NCI-H774 (cell line): Measurements from ENCODE around the gene PREX1.

Source experiments
- DNase-seq: peaks from one replicate; lab custom pipeline; 2025; lab: John Stamatoyannopoulos, UW

PREX1 gene

DNA sequence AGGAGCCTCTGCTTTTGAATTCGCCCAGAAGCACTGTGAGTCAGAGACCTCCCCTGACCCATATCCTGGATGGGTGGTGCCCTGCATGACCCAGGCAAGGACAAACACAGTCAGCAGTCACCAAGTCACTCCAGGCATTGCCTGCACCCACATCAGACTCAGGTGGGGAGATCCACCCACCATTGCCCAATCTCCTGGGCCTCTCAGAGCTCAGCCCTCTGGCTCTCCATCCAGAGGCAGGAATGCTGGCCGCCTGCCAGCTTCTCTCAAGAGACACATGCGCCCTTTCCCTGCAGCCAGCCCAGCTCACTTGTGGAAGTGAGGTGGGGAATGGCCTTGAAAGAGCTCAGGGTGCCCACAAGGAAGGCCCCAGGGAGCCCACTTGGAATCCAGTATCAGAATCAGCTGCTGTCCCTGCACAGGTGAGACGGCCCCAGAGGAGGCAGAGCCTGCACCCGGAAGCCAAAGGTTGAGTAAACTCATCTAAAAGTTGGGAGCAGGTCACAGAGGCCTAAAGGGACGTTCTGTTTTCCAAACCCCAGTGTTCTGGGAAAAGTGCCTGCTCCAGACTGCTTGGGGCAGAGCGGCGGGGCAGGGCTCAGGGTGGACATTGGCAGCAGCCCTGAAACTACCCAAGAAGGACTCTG lies 129.8 kb downstream of the PREX1 start:
- no peak for DNase-seq

GRCh38 chr20:48696671-48697070 lies 131.1 kb downstream of the PREX1 start:
- DNase-seq = no peak

DNA sequence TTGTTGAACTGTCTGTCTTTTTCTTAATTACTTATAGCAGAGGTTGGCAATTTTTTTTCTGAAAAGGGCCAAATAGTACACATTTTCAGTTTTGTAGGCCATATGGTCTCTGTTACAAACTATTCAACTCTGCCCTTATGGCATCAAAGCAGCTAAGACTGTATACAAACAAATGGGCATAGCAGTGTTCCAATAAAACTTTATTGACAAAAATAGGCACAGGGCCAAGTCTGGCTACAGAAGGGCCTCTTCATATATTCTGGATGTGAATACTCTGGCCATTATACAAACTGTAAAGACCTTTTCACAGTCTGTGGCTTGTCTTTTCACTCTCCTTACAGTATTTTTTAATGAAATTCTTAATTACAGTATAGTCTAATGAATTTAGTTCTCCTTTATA lies 132.1 kb downstream of the PREX1 start:
- DNase-seq = no peak

GRCh38 chr20:48695255-48695654 lies 132.5 kb downstream of the PREX1 start:
- no peak for DNase-seq

- no peak for DNase-seq
Observed at GRCh38 chr20:48694381-48694865, 133.4 kb downstream of the PREX1 start.

DNA sequence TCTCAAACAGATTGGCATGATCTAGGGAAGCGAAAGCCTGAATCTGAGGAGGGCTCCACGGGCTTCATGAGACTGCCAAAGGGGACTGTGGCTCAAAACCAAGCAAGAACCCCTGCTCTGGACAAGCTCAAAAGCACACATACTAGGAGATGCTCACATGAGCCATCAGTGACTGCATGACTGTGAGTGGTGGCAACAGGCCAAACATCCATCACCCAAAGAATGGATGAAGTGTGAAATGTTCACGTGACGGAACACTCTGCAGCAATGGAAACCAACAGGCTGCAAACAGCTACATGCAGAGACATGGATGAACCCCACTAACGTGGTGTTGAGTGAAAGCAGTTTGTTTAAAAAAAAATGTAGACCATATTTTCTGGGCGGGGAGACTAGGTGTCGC lies 136.3 kb downstream of the PREX1 start:
- no peak for DNase-seq

DNA sequence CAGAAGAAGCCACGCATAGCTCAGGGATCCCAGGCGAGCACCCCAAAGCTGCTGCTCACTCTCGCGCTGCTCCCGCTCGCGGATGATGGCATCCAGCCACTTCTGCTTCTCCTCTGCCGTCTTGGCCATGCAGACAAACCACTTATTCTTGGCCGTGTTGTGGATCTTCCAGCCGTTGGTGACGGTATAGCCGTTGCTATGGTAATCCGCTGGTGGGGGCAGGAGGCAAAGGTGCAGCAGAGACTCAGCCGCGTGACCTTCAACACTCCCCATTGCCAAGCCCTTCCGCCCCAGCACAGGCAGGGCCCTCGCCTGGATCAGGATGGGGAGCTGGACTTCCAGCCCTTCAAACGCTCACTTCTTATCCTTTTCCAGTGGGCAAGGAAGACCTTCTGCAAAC lies 136.9 kb downstream of the PREX1 start:
- no peak for DNase-seq

DNA sequence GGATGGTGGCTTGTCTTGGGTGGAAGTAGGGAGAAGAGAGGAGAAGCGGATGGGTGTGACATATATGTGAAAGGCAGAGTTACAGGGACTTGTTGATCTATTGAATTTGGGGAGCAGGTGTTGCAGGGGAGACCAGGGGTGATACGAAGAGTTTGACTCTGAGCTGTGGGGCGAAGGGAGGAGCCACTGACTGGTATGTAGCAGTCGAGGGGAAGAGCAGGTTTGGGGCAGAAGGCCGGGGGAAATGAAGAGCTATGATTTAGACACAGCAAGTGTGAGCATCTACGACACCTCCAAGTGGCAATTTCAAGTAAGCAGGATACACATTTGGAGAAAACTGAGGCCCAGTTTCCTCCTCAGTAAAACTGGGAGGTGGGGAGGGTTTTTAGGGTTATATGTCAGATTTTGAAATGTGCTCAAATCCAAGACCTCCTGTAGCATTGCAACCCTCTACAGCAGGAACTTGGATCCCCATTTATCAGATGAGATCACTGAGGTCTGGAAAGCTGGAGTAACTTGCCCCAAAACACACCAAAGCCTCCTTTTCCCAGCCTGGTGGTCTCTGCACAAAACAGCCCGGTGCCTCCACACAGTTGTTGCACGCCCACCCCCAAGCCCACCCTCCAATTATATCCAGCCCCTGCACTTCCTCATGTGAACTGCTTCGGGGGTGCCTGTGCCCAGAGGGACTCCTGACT lies 137.8 kb downstream of the PREX1 start:
- DNase-seq = no peak

DNA sequence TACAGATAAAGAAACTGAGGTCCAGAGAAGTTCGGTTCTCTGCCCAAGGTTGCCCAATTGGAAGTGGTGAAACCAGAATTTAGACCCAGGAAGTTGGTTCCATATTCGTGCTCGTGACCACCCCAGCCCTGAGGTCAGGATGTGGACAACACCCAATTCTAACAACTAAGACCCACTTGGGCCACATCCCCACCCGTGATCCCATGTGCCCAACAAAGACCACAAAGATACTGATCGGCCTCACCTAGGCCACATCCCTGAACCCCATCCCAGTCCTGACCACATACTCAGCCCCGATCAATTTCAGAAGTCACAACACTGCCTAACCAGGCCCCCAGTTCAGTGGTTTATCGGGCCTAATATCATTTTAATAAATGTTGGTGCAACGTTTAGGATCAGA lies 138.4 kb downstream of the PREX1 start:
- no peak for DNase-seq

DNA sequence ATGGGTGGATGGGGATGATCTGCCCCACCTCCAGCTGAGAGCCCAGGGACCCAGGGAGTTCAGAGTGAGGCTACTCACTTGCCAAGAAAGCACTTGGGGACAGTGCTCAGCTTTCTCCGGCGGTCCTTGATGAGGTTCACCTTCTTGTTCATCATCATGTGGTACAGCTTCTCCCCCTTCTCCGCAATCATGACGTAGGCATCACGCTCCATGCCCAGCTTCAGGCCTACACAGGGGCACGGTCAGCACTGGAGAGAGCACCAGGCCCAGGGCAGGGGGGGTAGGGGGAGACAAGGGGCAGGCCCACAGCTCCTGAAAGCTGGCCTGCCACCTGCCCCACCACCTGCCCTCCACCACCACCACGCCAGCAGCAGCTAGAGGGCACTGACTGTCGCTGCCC lies 139.2 kb downstream of the PREX1 start:
- no peak for DNase-seq

DNA sequence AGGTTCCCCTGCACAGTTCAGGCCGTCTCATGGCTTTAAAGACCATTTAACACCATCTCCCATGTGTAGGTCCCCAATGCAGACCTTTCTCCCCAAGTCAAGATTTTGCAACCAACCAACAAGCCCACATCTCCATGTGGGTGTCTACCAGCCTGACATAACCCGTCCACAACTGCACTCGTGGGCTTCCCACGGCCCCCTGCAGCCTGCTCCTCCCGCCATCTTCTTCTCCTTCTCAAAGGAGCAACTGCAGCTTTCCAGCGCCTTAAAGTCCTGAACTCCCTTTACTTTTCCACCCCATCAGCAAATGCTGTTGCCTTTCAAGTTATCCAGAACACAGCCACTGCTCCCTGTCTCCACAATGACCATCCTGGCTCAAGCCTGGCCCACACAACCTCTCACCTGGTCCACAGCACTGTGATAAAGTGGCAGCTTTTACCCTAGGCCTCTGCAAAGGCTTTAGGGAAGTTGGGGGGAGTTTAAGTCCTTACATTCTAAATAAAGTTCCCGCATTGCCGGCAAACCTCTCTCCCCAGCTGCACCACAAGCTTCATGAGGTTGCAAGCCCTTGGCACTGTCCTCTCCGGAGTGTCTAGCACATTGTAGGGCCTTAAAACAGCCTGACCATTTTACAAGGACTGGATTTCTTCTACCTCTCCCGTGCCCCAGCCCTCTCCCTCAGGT lies 140.5 kb downstream of the PREX1 start:
- DNase-seq = no peak

DNA sequence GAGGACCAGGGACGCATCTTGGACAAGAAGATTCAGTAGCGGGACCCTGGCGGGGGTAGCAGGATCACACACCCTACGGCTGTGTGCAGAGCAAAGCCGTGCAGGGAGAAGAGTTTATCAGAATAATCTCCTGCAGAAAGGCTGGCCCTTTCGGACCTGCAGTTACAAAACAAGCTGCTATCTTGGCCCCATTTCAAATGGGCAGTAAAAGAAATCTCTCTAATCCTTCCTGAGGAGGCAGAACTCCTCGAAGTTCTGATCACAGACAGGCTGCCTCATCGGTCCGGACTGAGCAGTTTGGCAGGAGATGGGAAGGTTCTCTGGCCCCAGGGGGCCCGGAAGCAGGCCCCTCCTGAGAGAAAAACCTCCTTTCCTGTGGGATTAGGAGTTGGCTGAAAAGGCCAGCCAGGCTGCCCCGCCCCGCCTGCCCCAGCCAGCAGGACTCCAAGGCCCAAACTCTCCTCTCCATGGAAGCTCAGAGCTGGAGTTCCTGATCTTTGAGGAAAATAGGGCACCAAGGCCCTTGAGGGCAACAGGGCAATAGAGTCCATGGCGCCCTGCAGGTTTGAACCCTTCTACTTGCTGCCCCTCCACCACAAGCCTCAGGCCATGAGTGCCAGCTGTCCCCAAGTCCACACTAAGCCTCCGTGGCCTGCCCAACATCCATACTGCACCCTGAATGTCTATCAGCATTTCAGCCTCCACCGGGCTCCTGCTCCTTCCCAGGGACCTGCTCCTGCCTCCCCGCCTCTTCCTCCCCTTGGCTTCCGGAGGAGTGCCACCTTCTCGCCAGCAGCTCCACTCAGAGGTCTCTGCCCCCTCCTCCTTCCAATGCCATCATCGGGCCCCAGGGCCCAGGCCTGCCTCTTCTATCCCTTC lies 141.3 kb downstream of the PREX1 start:
- DNase-seq = no peak

DNA sequence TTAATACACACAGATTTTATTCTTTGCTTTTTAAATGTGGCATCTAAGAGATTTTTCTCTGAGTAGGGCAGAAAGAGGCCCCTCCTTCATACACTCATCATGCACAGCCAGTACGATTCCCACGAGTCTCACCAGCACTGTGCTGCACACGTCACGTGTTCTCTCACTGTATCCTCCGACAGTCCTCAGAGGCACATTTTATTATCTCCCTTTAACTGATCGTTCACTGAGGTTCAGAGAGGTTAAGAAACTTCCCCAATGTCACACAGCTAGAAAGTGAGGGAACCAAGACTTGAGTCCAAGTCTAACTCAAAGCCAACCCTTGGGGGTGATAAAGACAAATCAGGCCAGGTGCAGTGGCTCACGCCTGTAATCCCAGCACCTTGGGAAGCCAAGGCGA lies 142.5 kb downstream of the PREX1 start:
- DNase-seq = no peak

DNA sequence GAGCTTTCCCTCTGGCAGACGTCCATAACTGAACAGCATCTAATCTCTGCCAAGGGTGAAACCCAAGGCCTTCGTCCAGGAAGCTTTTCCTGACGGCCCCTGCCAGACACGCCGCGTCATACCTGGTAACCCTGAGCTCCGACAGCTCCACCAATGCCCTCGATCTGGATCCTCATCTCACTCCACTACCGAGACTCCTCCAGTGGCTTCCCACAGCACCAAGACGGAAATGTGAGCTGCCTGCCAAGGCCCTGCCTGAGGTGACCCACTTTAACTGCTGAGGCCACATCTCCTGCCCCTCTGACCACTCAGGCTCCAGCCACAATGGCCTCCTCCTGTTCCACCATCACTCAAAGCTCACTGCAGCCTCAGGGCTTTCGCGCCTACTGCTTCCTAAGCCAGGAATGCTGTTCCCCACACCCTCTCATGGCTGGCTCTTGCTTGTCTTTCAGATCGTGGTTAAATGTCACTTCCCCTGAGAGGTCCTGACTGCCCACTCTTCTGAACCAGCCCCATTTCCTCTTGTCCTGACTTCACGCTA lies 143.2 kb downstream of the PREX1 start:
- no peak for DNase-seq

DNA sequence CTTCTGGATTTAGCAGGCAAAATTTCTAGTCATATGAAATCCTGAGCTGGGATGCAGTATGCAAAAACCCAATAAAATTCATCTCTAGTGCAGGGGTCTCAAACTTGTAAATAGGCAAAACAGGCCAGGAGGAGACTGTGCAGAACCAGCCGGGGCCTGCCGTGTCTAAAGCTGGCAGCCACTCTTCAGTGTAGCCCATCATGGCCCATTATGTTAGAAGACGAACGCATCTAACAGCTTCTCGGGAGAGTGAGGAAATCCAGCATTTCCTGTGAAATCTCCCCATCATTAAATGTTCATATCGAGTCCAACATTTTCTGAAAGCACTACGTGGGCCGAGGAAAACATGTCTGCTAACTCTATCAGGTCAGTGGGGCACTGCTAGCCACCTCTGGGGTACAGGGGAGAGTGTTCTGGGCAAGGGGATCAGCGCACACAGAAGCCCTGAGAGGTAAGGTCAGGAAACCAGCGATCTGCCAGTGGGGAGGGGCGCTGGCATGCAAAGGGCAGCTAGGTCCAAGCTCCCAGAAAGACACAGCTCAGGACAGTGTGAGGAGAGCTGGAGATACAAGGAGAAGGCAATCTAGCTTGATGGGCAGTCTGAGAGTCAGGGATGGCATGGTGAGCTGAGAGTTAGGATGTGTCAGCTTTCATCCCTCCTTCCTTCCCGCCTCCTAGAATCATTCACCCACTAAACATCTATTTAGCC lies 144.2 kb downstream of the PREX1 start:
- no peak for DNase-seq

- DNase-seq = peak; percentile 55
Observed at GRCh38 chr20:48682529-48683363, 145.1 kb downstream of the PREX1 start.

DNA sequence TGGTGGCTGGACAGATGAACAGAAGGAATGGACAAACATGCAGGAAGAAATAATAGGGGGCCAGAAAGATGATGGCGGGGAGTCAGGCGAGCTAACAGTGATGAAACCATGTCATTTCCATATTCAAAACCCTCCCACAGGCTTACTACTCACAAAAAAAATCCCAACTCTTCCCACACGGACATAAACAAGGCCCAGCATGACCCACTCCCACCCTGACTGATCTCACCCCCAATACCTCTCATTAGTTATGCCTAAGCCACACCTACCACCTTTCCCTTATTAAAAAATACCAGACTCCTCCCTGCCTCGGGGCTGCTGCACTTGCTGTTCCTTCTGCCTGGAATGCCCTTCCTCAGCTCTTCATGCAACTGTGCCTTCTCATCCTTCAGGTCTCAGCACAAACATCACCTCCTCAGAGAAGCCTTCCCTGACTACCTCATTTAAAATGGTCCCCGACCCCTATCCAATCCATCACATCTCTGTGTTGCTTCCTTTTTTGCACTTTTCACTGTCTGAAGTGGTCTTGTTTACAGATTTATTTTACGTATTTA lies 145.8 kb downstream of the PREX1 start:
- no peak for DNase-seq

DNA sequence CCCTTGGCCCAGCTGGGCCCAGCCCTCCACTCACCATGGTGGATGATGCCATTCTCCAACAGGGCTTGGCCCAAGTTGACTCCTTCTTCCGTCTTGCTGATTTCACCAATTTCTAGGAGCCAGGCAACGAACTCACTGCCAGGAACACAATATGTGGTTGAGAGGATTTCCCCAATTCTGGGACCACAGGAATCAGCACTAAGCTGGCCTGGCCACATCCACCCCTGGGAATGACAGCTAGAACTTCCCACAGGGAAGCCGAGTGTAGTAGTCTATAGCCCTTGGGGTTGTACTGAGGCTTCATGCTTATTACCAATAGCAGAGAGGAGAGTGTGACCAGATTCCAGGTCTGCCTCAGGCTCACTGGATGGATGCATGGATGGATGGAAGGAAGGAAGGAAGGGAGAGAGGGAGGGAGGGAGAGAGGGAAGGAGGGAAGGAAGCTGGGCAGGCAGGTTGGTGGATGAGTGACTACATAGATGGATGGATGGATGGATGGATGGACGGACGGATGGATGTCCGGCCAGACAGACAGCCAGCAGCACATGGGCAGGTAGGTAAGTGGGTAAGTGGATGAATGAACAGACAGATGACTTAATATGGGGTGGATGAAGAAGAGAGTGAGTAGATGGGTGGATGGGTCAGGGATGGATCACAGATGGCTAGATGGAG lies 146.5 kb downstream of the PREX1 start:
- DNase-seq = no peak

- DNase-seq = no peak
Observed at GRCh38 chr20:48680650-48681049, 147.1 kb downstream of the PREX1 start.

GRCh38 chr20:48679599-48679998 lies 148.2 kb downstream of the PREX1 start:
- no peak for DNase-seq
